Naive thymus-derived CD4-positive, alpha-beta T cell (primary cell): ENCODE measurements around the gene IHH. TPM values are rescaled to one million over a fixed set of nuclear protein-coding genes. Genes with fewer than 3 reads are reported as not detected.

Source experiments
- ATAC-seq: fragments of 150-1000 bp; cut with Tn5 transposase; 2 replicates; pipeline ENCODE4 v1.10.0; 2021; ENCODE audit warnings: mild to moderate bottlenecking, moderate library complexity
- CTCF ChIA-PET: fragments of 350-600 bp; sonication (Branson Sonifier 250); formaldehyde crosslinking; loops from one replicate; lab custom pipeline; 2021; ENCODE audit warnings: antibody characterized with exemption; lab: Charles Lee
- POLR2A ChIA-PET: fragments of 350-600 bp; sonication (Branson Sonifier 250); formaldehyde crosslinking; loops from one replicate; lab custom pipeline; 2021; ENCODE audit warnings: antibody characterized with exemption, inconsistent platforms; lab: Charles Lee
- DNase-seq, 9 donors: peaks; one replicate each; pipeline versions ENCODE4 v3.0.0 to v3.0.0-alpha.2; 2020 to 2022; ENCODE audit warnings: mixed read lengths in 1 of 9
- H3K27ac ChIP-seq: one replicate; pipeline ENCODE4 v1.7.0; 2013; ENCODE audit warnings: mild to moderate bottlenecking, low read depth, low read length, moderate library complexity
- H3K27me3 ChIP-seq, 2 donors: one replicate each; pipeline ENCODE4 v1.7.0; 2013; ENCODE audit warnings: low read length in 2 of 2, mild to moderate bottlenecking in 2 of 2, moderate library complexity in 2 of 2; ENCODE audit not compliant: control insufficient read depth in 2 of 2, insufficient read depth in 2 of 2
- H3K36me3 ChIP-seq, 3 experiments: 1 replicate in 2 of 3; 2 replicates in 1 of 3; pipeline ENCODE4 v1.7.0; 2013; ENCODE audit warnings: low read length in 3 of 3, mild to moderate bottlenecking in 3 of 3, moderate library complexity in 1 of 3; ENCODE audit not compliant: insufficient read depth in 3 of 3, control insufficient read depth in 2 of 3
- H3K4me1 ChIP-seq, 2 donors: one replicate each; pipeline ENCODE4 v1.7.0; 2013; ENCODE audit warnings: low read length in 2 of 2, mild to moderate bottlenecking in 2 of 2, moderate library complexity in 1 of 2; ENCODE audit not compliant: control insufficient read depth in 2 of 2, insufficient read depth in 2 of 2
- H3K4me3 ChIP-seq: 2 replicates; pipeline ENCODE4 v1.7.0; 2013; ENCODE audit warnings: mild to moderate bottlenecking, low read length
- H3K9me3 ChIP-seq, 3 experiments: 1 replicate in 2 of 3; 2 replicates in 1 of 3; pipeline ENCODE4 v1.7.0; 2013; ENCODE audit warnings: low read length in 3 of 3; ENCODE audit not compliant: control insufficient read depth in 2 of 3
- H3K27ac Mint-ChIP-seq, 9 donors: one replicate each; pipeline ENCODE4 v1.8.0; 2020 to 2022; ENCODE audit warnings: mixed read lengths in 9 of 9, mild to moderate bottlenecking in 8 of 9, moderate library complexity in 5 of 9, inconsistent platforms in 2 of 9
- H3K27me3 Mint-ChIP-seq, 5 donors: one replicate each; pipeline ENCODE4 v1.8.0; 2021 to 2022; ENCODE audit warnings: mixed read lengths in 5 of 5, mild to moderate bottlenecking in 1 of 5
- H3K36me3 Mint-ChIP-seq, 5 donors: one replicate each; pipeline ENCODE4 v1.8.0; 2020 to 2022; ENCODE audit warnings: mixed read lengths in 5 of 5, mild to moderate bottlenecking in 3 of 5, inconsistent platforms in 1 of 5
- H3K4me1 Mint-ChIP-seq, 7 donors: one replicate each; pipeline ENCODE4 v1.8.0; 2020 to 2022; ENCODE audit warnings: mixed read lengths in 7 of 7, mild to moderate bottlenecking in 3 of 7, inconsistent platforms in 1 of 7
- H3K4me3 Mint-ChIP-seq, 10 donors: one replicate each; pipeline ENCODE4 v1.8.0; 2020 to 2022; ENCODE audit warnings: mild to moderate bottlenecking in 10 of 10, mixed read lengths in 10 of 10, moderate library complexity in 6 of 10, inconsistent platforms in 2 of 10
- H3K9me3 Mint-ChIP-seq, 11 donors: one replicate each; pipeline ENCODE4 v1.8.0; 2020 to 2022; ENCODE audit warnings: mixed read lengths in 11 of 11, mild to moderate bottlenecking in 4 of 11, inconsistent platforms in 1 of 11, moderate library complexity in 1 of 11
- intact Hi-C, 2 donors: fragments of 100-400 bp; cut with micrococcal nuclease; formaldehyde crosslinking; loops; one replicate each; pipeline ENCODE4 v1.15.1; 2023
- polyA plus RNA-seq, 2 donors: library from polyadenylated mRNA; unstranded; fragments of 300-500 nt; fragmentation: Illumina TruSeq; gene quantifications; one replicate each; pipeline ENCODE4 v1.2.3, GENCODE V29; 2021
- total RNA-seq, 6 experiments: library from RNA in 5 of 6; stranded (reverse) in 5 of 6; gene quantifications; 1 replicate in 5 of 6; 2 replicates in 1 of 6; pipeline ENCODE4 v1.2.3 and lab custom pipeline; 2021 to 2026

The IHH gene
- total and polyA plus RNA-seq, 7 experiments from 2014 or later: 0.17 to 0.24 TPM; not detected in 5

- DNase-seq (no peak), ATAC-seq (no peak)
- Mint-ChIP-seq H3K27ac (no peak overlapping the region), H3K9me3 (no peaks in the 10 kb centered on the region), H3K27me3 (no peaks in the 10 kb centered on the region), H3K4me3 (no peak overlapping the region), H3K4me1 (peaks cover 0 to 1% (median 0%) of the 10 kb centered on the region in 7 donors), H3K36me3 (peaks cover 2 to 34% (median 14%) of the 10 kb centered on the region in 5 donors)
- Histone ChIP-seq H3K36me3 (peaks cover 4 to 34% (median 16%) of the 10 kb centered on the region in 3 experiments), H3K4me1 (no peaks in the 10 kb centered on the region), H3K27ac (no peak overlapping the region), H3K4me3 (no peak overlapping the region), H3K9me3 (no peaks in the 10 kb centered on the region), H3K27me3 (no peaks in the 10 kb centered on the region)
- POLR2A ChIA-PET: no interaction called here
- intact Hi-C loops: no loop called here
- CTCF ChIA-PET: interaction anchor here (0.6 to 0.7 kb wide), 2 partner anchors 60 to 133 kb away, joined by 3 to 4 read pairs; no protein-coding TSS in a partner anchor
Measured at GRCh38 chr2:219078951-219079350, 18.2 kb upstream of the IHH start.

- no peak for DNase-seq
- no peak overlapping the region for H3K27ac Mint-ChIP-seq
- Histone ChIP-seq H3K9me3 (no peaks in the 10 kb centered on the region), H3K4me1 (no peaks in the 10 kb centered on the region), H3K27me3 (no peaks in the 10 kb centered on the region), H3K27ac (no peak overlapping the region), H3K4me3 (no peak overlapping the region), H3K36me3 (peaks cover 4 to 34% (median 16%) of the 10 kb centered on the region in 3 experiments)
- H3K36me3 Mint-ChIP-seq: peaks cover 2 to 37% (median 14%) of the 10 kb centered on the region in 5 donors
- H3K27me3 Mint-ChIP-seq: no peaks in the 10 kb centered on the region
- CTCF ChIA-PET: interaction anchor here (0.6 kb wide), 1 partner anchor 471 kb away, joined by 3 read pairs; no protein-coding TSS in a partner anchor
- no peak for ATAC-seq
- H3K4me1 Mint-ChIP-seq: no peaks in the 10 kb centered on the region
- no peaks in the 10 kb centered on the region for H3K9me3 Mint-ChIP-seq
- POLR2A ChIA-PET: no interaction called here
- no peak overlapping the region for H3K4me3 Mint-ChIP-seq
- intact Hi-C loops: no loop called here
Measured at GRCh38 chr2:219078126-219078525, 17.4 kb upstream of the IHH start.

- H3K27me3 ChIP-seq: no peaks in the 10 kb centered on the region
- no peaks in the 10 kb centered on the region for H3K9me3 ChIP-seq
- intact Hi-C loops: no loop called here
- peaks cover 4 to 37% (median 16%) of the 10 kb centered on the region in 3 experiments for H3K36me3 ChIP-seq
- H3K4me1 Mint-ChIP-seq: no peaks in the 10 kb centered on the region
- ChIA-PET POLR2A (no interaction called here), CTCF (interaction anchor here (1.1 kb wide), 1 partner anchor 18 kb away, joined by 5 read pairs; no protein-coding TSS in a partner anchor)
- H3K27ac Mint-ChIP-seq: no peak overlapping the region
- H3K36me3 Mint-ChIP-seq: peaks cover 2 to 38% (median 14%) of the 10 kb centered on the region in 5 donors
- no peaks in the 10 kb centered on the region for H3K27me3 Mint-ChIP-seq
- H3K9me3 Mint-ChIP-seq: no peaks in the 10 kb centered on the region
- H3K4me1 ChIP-seq: no peaks in the 10 kb centered on the region
- DNase-seq: no peak
- ATAC-seq: no peak
- H3K4me3 Mint-ChIP-seq: no peak overlapping the region
- no peak overlapping the region for H3K4me3 ChIP-seq
- H3K27ac ChIP-seq: no peak overlapping the region
Measured at GRCh38 chr2:219076253-219076652, 15.5 kb upstream of the IHH start.

- H3K27ac ChIP-seq: no peak overlapping the region
- H3K36me3 Mint-ChIP-seq: peaks cover 2 to 53% (median 18%) of the 10 kb centered on the region in 5 donors
- ChIA-PET CTCF (interaction anchor here (0.6 to 1.2 kb wide), 3 partner anchors 45 to 125 kb away, joined by 3 to 4 read pairs (median 4); no protein-coding TSS in a partner anchor), POLR2A (no interaction called here)
- intact Hi-C loops: no loop called here
- no peak overlapping the region for H3K4me3 Mint-ChIP-seq
- no peak overlapping the region for H3K4me3 ChIP-seq
- H3K9me3 Mint-ChIP-seq: no peaks in the 10 kb centered on the region
- no peaks in the 10 kb centered on the region for H3K4me1 ChIP-seq
- H3K27ac Mint-ChIP-seq: peak overlapping the region in 1 of 9 donors; percentile 22
- peaks cover 4 to 37% (median 16%) of the 10 kb centered on the region in 3 experiments for H3K36me3 ChIP-seq
- no peaks in the 10 kb centered on the region for H3K27me3 ChIP-seq
- ATAC-seq (no peak), DNase-seq (no peak)
- no peaks in the 10 kb centered on the region for H3K9me3 ChIP-seq
- H3K27me3 Mint-ChIP-seq: no peaks in the 10 kb centered on the region
- peaks cover 0 to 2% (median 0%) of the 10 kb centered on the region in 7 donors for H3K4me1 Mint-ChIP-seq
Measured at GRCh38 chr2:219073413-219074129, 12.8 kb upstream of the IHH start.

GRCh38 chr2:219072741-219073250, 12.1 kb upstream of the IHH start:
- Mint-ChIP-seq H3K27me3 (no peaks in the 10 kb centered on the region), H3K4me3 (no peak overlapping the region), H3K36me3 (peaks cover 2 to 50% (median 22%) of the 10 kb centered on the region in 5 donors), H3K4me1 (peaks cover 0 to 2% (median 0%) of the 10 kb centered on the region in 7 donors), H3K9me3 (no peaks in the 10 kb centered on the region), H3K27ac (no peak overlapping the region)
- intact Hi-C loops: no loop called here
- POLR2A ChIA-PET: no interaction called here
- Histone ChIP-seq H3K9me3 (no peaks in the 10 kb centered on the region), H3K27ac (no peak overlapping the region), H3K36me3 (peaks cover 4 to 32% (median 16%) of the 10 kb centered on the region in 3 experiments), H3K27me3 (no peaks in the 10 kb centered on the region), H3K4me3 (no peak overlapping the region), H3K4me1 (no peaks in the 10 kb centered on the region)
- CTCF ChIA-PET: interaction anchor here (0.6 to 2.3 kb wide), 3 partner anchors 15 to 125 kb away, joined by 4 to 7 read pairs (median 4); no protein-coding TSS in a partner anchor
- no peak for DNase-seq
- ATAC-seq: no peak

GRCh38 chr2:219071131-219071816, 10.6 kb upstream of the IHH start:
- Histone ChIP-seq H3K27ac (no peak overlapping the region), H3K36me3 (peaks cover 4 to 17% (median 6%) of the 10 kb centered on the region in 3 experiments), H3K27me3 (no peaks in the 10 kb centered on the region), H3K4me3 (no peak overlapping the region), H3K9me3 (no peaks in the 10 kb centered on the region), H3K4me1 (no peaks in the 10 kb centered on the region)
- Mint-ChIP-seq H3K9me3 (no peaks in the 10 kb centered on the region), H3K4me1 (peaks cover 0 to 2% (median 0%) of the 10 kb centered on the region in 7 donors), H3K36me3 (peaks cover 0 to 45% (median 18%) of the 10 kb centered on the region in 5 donors), H3K27me3 (peaks cover 0 to 3% (median 0%) of the 10 kb centered on the region in 5 donors), H3K27ac (no peak overlapping the region), H3K4me3 (no peak overlapping the region)
- no peak for ATAC-seq
- ChIA-PET CTCF (interaction anchor here (2.3 kb wide), 1 partner anchor 13 kb away, joined by 7 read pairs; no protein-coding TSS in a partner anchor), POLR2A (interaction anchor here (0.6 kb wide), 1 partner anchor 245 kb away, joined by 3 read pairs; no protein-coding TSS in a partner anchor)
- DNase-seq: no peak
- intact Hi-C loops: no loop called here
